NB4 (cell line): ENCODE results near the gene KCNAB1.
A peak's percentile ranks its signal among the peaks of the same experiment; 100 is the strongest.

Experiments
- DNase-seq: peaks from one replicate; pipeline ENCODE4 v3.0.0; 2010; ENCODE audit warnings: low read depth
- H3K4me3 ChIP-seq: one replicate; pipeline ENCODE4 v1.5.1; 2011; ENCODE audit warnings: mild to moderate bottlenecking, low read depth, low read length, moderate library complexity
- MYC ChIP-seq: IDR thresholded peaks from 2 replicates; pipeline ENCODE4 v1.6.1; 2011; ENCODE audit warnings: low read depth, low read length
- POLR2A ChIP-seq: IDR thresholded peaks from 2 replicates; pipeline ENCODE4 v1.6.1; 2011; ENCODE audit warnings: mild to moderate bottlenecking; ENCODE audit not compliant: insufficient read length; ENCODE audit errors: extremely low read depth
- TF ChIP-seq, protein P1 (sequence below): IDR thresholded peaks from 2 replicates; pipeline ENCODE4 v1.6.1; 2011; ENCODE audit warnings: low read depth, low read length
- TF ChIP-seq, protein P2 (sequence below): IDR thresholded peaks from one replicate; pipeline ENCODE4 v1.5.1; 2012; ENCODE audit warnings: low read depth, low read length

KCNAB1 gene

DNA sequence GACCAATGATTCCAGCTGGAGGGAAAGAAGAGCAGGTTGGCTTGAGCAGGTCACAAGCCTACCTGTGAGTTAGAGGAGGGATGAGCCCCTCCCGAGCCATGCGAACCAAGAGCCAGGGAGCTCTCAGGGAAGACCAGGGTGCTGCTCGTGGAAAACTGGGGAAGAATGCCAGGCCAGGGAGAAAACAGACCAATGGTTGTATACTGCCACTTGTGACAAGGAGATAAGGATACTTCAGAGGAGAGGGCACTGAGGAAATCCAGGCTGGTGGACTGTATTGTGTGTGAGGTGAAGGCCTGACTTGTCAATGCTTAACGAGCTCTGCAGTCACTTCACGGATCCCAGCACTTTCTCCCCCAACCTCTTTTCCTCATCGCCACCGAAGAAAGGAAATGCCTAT is 256.9 kb downstream of the KCNAB1 start:
- no peak overlapping the region for H3K4me3 ChIP-seq
- no peak for TF ChIP-seq POLR2A
- TF ChIP-seq, protein P1, sequence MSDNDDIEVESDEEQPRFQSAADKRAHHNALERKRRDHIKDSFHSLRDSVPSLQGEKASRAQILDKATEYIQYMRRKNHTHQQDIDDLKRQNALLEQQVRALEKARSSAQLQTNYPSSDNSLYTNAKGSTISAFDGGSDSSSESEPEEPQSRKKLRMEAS = no peak
- TF ChIP-seq, protein P2, sequence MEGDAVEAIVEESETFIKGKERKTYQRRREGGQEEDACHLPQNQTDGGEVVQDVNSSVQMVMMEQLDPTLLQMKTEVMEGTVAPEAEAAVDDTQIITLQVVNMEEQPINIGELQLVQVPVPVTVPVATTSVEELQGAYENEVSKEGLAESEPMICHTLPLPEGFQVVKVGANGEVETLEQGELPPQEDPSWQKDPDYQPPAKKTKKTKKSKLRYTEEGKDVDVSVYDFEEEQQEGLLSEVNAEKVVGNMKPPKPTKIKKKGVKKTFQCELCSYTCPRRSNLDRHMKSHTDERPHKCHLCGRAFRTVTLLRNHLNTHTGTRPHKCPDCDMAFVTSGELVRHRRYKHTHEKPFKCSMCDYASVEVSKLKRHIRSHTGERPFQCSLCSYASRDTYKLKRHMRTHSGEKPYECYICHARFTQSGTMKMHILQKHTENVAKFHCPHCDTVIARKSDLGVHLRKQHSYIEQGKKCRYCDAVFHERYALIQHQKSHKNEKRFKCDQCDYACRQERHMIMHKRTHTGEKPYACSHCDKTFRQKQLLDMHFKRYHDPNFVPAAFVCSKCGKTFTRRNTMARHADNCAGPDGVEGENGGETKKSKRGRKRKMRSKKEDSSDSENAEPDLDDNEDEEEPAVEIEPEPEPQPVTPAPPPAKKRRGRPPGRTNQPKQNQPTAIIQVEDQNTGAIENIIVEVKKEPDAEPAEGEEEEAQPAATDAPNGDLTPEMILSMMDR = no peak
- no peak for TF ChIP-seq MYC
- DNase-seq = no peak

DNA sequence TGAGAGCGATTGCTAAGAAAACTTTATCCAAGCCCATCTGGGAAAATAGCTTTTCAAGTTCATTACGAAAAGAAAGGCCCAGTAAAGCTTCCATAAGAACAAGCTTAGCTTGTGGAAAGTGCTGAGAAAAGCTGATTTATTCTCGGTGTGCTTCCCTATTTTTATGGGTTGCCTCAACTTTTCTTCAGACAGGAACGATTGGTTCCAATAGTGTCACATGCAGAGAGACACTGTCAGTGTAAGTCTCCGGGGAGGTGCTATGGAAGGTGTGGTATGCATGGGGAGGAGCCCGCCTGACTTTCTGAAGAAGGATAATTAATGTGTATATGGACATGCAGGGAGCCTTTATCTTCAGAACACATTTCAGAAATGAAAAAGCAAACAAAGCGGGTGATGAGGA is 257.3 kb downstream of the KCNAB1 start:
- no peak for DNase-seq
- H3K4me3 ChIP-seq = no peak overlapping the region
- TF ChIP-seq, protein P2 = no peak
- TF ChIP-seq, protein P1 = no peak
- TF ChIP-seq POLR2A (no peak), MYC (no peak)

DNA sequence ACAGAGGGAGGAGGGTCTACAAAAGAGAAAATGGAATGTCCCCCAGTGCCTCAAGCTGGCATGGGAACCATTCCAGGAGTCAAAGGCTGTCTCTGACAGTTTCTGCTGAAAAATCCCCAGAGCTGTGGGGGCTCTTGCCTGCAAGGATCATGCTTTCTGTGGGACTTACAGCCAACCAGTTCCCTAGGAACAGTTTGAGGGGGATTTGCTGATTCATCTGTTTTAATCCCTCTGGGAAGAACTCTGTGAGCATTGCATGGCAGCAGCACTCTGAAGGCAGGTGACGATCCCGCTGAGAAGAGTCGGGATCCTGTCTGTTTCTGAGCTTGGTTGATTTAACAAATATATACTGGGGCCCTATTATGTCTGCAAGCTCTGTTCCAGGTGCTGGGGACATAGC is 258.5 kb downstream of the KCNAB1 start:
- TF ChIP-seq POLR2A (no peak), MYC (no peak)
- TF ChIP-seq, protein P2 = no peak
- TF ChIP-seq, protein P1 = no peak
- no peak for DNase-seq
- no peak overlapping the region for H3K4me3 ChIP-seq

DNA sequence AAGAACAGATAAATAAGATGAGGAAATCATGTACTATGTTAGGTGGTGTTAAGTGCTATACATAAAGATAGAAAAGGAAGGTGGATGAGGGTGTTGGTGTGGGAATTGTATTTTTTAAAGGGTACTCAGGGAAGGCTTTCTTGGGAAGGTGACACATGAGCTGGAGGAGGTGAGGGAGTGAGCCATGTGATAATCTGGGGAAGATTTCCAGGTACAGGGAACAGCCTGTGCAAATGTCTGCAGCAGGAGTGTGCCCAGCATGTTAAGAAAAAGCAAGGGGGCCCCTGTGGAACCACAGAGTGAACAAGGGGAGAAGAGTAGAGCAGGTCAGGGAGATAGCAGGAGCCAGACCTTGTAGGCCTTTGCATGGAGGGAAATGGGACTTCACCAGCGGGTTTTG is 258.9 kb downstream of the KCNAB1 start:
- DNase-seq = no peak
- no peak for TF ChIP-seq MYC
- no peak overlapping the region for H3K4me3 ChIP-seq

DNA sequence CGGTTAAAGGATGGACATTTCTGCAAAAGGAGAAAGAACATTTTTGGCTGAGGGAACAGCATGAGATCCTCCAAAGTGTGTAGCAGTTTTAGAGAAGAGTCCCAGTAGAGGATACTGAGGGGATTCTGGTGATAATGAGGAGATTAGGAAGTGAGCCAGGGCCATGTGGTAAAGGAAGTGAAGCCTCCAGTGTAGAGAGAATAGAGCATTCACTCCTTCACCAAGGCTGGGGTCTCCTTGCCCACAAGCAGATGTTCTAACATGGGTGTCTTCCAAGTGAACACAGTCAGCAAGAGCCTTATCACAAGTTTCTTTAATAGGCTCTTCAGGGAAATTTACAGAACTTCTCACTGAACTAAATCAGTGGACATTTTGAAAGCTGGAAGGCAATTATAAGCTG is 260.9 kb downstream of the KCNAB1 start:
- no peak for DNase-seq
- no peak overlapping the region for H3K4me3 ChIP-seq
- TF ChIP-seq, protein P2 = no peak
- TF ChIP-seq, protein P1 = no peak
- TF ChIP-seq MYC = no peak
- no peak for TF ChIP-seq POLR2A

DNA sequence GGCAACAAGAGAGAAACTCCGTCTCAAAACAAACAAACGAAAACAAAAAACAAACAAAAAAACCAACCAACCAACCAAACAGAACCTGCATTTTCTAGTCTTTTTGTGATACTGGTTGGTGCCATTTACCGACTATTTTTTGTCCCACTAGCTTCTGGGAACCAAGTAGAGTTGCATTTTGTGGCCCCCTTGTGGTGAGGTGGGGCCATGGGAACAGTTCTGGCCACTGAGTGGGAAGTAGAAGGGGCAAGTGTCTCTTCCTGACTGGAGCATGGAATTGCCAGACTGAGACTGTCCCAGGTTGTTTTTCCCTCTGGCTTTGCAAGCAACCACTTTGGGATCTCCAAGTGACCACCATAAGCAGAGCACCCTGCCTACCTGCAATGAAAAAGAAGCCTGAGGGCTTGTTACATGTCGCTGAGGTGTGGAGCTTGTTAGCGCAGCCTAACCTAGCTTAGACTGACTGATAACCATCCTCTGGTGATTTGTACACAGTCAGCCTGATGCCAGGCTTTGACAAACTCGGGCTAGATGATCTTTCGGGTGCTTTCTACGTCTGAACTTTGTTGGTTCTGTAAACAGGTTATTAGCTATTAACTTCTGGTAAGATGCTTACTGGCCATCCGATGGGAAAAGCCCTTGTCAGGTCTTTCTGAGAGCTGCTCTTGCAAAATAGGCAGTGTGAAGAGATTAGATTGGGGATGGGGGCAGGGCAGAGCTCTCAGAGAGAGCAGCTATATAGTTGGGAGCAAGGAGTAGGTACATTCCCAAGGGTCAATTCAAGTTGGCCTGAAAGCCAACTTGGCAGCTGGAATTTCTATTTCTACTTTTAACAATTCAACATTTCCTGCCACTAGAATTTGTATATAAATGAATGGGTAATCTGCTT is 262.3 kb downstream of the KCNAB1 start:
- DNase-seq = peak; percentile 40
- H3K4me3 ChIP-seq = no peak overlapping the region
- TF ChIP-seq, protein P1 = no peak
- no peak for TF ChIP-seq MYC
- TF ChIP-seq, protein P2 = peak; percentile 84
